ENCODE results near the gene SIK3. TPM values are rescaled to one million over a fixed set of nuclear protein-coding genes. Genes with fewer than 3 reads are reported as not detected.

The SIK3 gene
- total RNA-seq, 1 experiment from 2014 or later, result 31.4 TPM

DNA sequence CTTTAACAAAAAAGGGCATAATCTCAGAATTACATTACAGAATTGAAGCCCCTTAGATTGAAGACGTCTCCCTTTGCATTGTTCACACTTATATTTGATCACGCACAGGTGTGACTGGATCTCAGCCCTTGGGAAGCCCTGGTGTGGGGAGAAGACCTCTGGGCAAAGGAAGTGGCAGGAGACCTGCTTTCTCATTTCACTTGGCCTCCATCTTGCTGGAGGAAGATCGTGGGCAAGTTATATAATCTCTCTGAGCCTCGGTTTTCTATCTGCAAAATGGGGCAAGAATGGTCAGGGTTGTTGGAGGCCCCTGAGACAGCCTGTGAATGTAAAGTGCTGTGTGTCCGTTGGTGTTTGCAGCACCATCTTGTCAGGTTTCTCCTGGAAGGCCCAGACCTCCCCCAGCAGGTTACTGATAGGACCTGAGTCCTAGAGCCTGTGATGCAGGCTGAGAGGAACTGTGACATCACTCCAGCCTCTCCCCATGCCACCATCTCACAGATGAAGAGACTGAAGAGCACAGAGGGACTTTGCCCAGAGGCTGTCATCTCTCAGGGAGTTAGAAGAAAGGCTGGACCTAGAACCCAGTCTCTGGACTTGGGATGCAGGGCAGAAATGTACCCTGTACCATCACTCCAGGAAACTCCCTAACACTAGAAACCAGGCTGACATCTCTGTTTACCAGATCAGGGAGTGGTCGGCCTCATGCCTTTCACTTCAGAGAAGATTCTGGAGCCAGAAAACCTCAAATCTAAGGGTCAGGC is 259.7 kb downstream of the SIK3 start:
- Histone ChIP-seq H2BK15ac (ENCODE audit: low read depth, low read length) (no peak overlapping the region), H2AFZ (ENCODE audit: low read length) (no peak overlapping the region), H3K4me2 (ENCODE audit: insufficient read depth, insufficient read length, low read length) (no peak overlapping the region), H2BK20ac (ENCODE audit: low read depth, low read length, poor library complexity, severe bottlenecking) (no peak overlapping the region), H3K56ac (ENCODE audit: insufficient read length, low read depth, low read length) (no peak overlapping the region), H3K9ac (ENCODE audit: extremely low read depth, insufficient read length, low read length) (no peak overlapping the region), H4K91ac (ENCODE audit: insufficient read length, low read depth, low read length) (no peak overlapping the region), H3K4ac (ENCODE audit: low read depth, low read length) (no peak overlapping the region), H3K4me1 (ENCODE audit: insufficient read depth, low read length) (no peaks in the 10 kb centered on the region), H3K14ac (ENCODE audit: insufficient read depth, low read length) (no peak overlapping the region), H3K18ac (ENCODE audit: insufficient read length, low read depth, low read length) (no peak overlapping the region), H3T11ph (ENCODE audit: low read length) (no peak overlapping the region), H4K8ac (replicated peaks; ENCODE audit: insufficient read length, low read depth, low read length) (no peak overlapping the region), H3K27ac (ENCODE audit: insufficient read length, low read depth, low read length) (no peak overlapping the region), H2BK120ac (ENCODE audit: low read depth, low read length, poor library complexity, severe bottlenecking) (no peak overlapping the region), H3K79me1 (ENCODE audit: insufficient read depth, low read depth, low read length, poor library complexity, severe bottlenecking) (no peaks in the 10 kb centered on the region), H3K23me2 (ENCODE audit: insufficient read length, low read depth, low read length, poor library complexity, severe bottlenecking) (peaks cover 6% of the 10 kb centered on the region), H2BK12ac (ENCODE audit: insufficient read length, low read depth, low read length) (no peak overlapping the region), H2AK5ac (ENCODE audit: insufficient read length, low read length) (no peak overlapping the region), H4K5ac (ENCODE audit: insufficient read length, low read depth, low read length) (no peak overlapping the region), H4K20me1 (ENCODE audit: control insufficient read depth, insufficient read depth, insufficient read length) (no peaks in the 10 kb centered on the region), H3K23ac (ENCODE audit: insufficient read length, low read depth, low read length) (no peak overlapping the region), H3K79me2 (ENCODE audit: insufficient read depth, low read length) (no peaks in the 10 kb centered on the region), H3K9me3 (ENCODE audit: control insufficient read depth, low read depth, low read length) (no peaks in the 10 kb centered on the region), H3K27me3 (ENCODE audit: insufficient read depth, low read length) (no peaks in the 10 kb centered on the region), H2BK5ac (ENCODE audit: insufficient read length, low read length) (no peak overlapping the region)
- TF ChIP-seq, protein P1, sequence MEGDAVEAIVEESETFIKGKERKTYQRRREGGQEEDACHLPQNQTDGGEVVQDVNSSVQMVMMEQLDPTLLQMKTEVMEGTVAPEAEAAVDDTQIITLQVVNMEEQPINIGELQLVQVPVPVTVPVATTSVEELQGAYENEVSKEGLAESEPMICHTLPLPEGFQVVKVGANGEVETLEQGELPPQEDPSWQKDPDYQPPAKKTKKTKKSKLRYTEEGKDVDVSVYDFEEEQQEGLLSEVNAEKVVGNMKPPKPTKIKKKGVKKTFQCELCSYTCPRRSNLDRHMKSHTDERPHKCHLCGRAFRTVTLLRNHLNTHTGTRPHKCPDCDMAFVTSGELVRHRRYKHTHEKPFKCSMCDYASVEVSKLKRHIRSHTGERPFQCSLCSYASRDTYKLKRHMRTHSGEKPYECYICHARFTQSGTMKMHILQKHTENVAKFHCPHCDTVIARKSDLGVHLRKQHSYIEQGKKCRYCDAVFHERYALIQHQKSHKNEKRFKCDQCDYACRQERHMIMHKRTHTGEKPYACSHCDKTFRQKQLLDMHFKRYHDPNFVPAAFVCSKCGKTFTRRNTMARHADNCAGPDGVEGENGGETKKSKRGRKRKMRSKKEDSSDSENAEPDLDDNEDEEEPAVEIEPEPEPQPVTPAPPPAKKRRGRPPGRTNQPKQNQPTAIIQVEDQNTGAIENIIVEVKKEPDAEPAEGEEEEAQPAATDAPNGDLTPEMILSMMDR (conservative IDR thresholded peaks at IDR 0.05), result no peak
- peaks cover 15% of the 10 kb centered on the region for H3K27me3 Mint-ChIP-seq (ENCODE audit: low read depth)
- H3K36me3 Mint-ChIP-seq (ENCODE audit: insufficient read depth in 1 of 3, low read depth in 3 of 3), result peaks cover 0 to 6% (median 5%) of the 10 kb centered on the region in 3 experiments; a peak in 6 of 7 replicates
- peaks cover 39 to 43% of the 10 kb centered on the region in 2 experiments for H3K4me1 Mint-ChIP-seq
- H3K4me3 Mint-ChIP-seq, result no peak overlapping the region
- 0 out of 7 replicates have a peak overlapping the region, but pooled peaks of 1 of the 3 experiments have one; percentile 23 for H3K27ac Mint-ChIP-seq
- H3K9me3 Mint-ChIP-seq, result no peaks in the 10 kb centered on the region
- no CpG with 5 or more reads among the region's 6 CpGs for WGBS (ENCODE audit: extremely low coverage, insufficient read length, low lambda C conversion rate)
- no peak for DNase-seq
